Measurements from ENCODE around the gene ZNF462. TPM values are rescaled to one million over a fixed set of nuclear protein-coding genes. Genes with fewer than 3 reads are reported as not detected.

The ZNF462 gene
- total RNA-seq, 1 experiment from 2014 or later, result 164 TPM

GRCh38 chr9:106920091-106920490, 57.1 kb downstream of the ZNF462 start:
- H3K4me1 Mint-ChIP-seq, result peaks cover 51 to 56% of the 10 kb centered on the region in 2 experiments
- Histone ChIP-seq H4K5ac (ENCODE audit: insufficient read length, low read depth, low read length) (no peak overlapping the region), H4K8ac (replicated peaks; ENCODE audit: insufficient read length, low read depth, low read length) (no peak overlapping the region), H2BK5ac (ENCODE audit: insufficient read length, low read length) (no peak overlapping the region), H2AK5ac (ENCODE audit: insufficient read length, low read length) (no peak overlapping the region), H3K9ac (ENCODE audit: extremely low read depth, insufficient read length, low read length) (no peak overlapping the region), H4K20me1 (ENCODE audit: control insufficient read depth, insufficient read depth, insufficient read length) (no peaks in the 10 kb centered on the region), H3K18ac (ENCODE audit: insufficient read length, low read depth, low read length) (no peak overlapping the region), H4K91ac (ENCODE audit: insufficient read length, low read depth, low read length) (no peak overlapping the region), H3K27me3 (ENCODE audit: insufficient read depth, low read length) (no peaks in the 10 kb centered on the region), H3K14ac (ENCODE audit: insufficient read depth, low read length) (no peak overlapping the region), H2BK12ac (ENCODE audit: insufficient read length, low read depth, low read length) (no peak overlapping the region), H3K27ac (ENCODE audit: insufficient read length, low read depth, low read length) (no peak overlapping the region), H3K9me3 (ENCODE audit: control insufficient read depth, low read depth, low read length) (no peaks in the 10 kb centered on the region), H2BK20ac (ENCODE audit: low read depth, low read length, poor library complexity, severe bottlenecking) (no peak overlapping the region), H2AFZ (ENCODE audit: low read length) (no peak overlapping the region), H3K79me2 (ENCODE audit: insufficient read depth, low read length) (peaks cover 13% of the 10 kb centered on the region; the same call in 1 of the 2 replicates), H3K23ac (ENCODE audit: insufficient read length, low read depth, low read length) (no peak overlapping the region), H3K4me2 (ENCODE audit: insufficient read depth, insufficient read length, low read length) (no peak overlapping the region), H3K79me1 (ENCODE audit: insufficient read depth, low read depth, low read length, poor library complexity, severe bottlenecking) (no peaks in the 10 kb centered on the region), H3K56ac (ENCODE audit: insufficient read length, low read depth, low read length) (no peak overlapping the region), H3K4ac (ENCODE audit: low read depth, low read length) (no peak overlapping the region), H2BK15ac (ENCODE audit: low read depth, low read length) (no peak overlapping the region), H3T11ph (ENCODE audit: low read length) (no peak overlapping the region), H3K4me1 (ENCODE audit: insufficient read depth, low read length) (peaks cover 8% of the 10 kb centered on the region; the same call in 1 of the 2 replicates), H3K23me2 (ENCODE audit: insufficient read length, low read depth, low read length, poor library complexity, severe bottlenecking) (no peaks in the 10 kb centered on the region), H2BK120ac (ENCODE audit: low read depth, low read length, poor library complexity, severe bottlenecking) (no peak overlapping the region)
- DNase-seq, result no peak
- no peak for TF ChIP-seq CTCF (conservative IDR thresholded peaks at IDR 0.05)
- no peak overlapping the region for H3K4me3 Mint-ChIP-seq
- H3K9me3 Mint-ChIP-seq, result no peaks in the 10 kb centered on the region
- H3K27ac Mint-ChIP-seq, result no peak overlapping the region; a peak in 2 of 7 replicates
- no peaks in the 10 kb centered on the region for H3K27me3 Mint-ChIP-seq (ENCODE audit: low read depth)
- WGBS (ENCODE audit: extremely low coverage, insufficient read length, low lambda C conversion rate), result no CpG with 5 or more reads among the region's 4 CpGs
- peaks cover 44 to 77% (median 53%) of the 10 kb centered on the region in 3 experiments for H3K36me3 Mint-ChIP-seq (ENCODE audit: insufficient read depth in 1 of 3, low read depth in 3 of 3)
